Smooth muscle cell (in vitro differentiated cells): ENCODE results near the gene BAIAP3. TPM values are rescaled to one million over a fixed set of nuclear protein-coding genes. Genes with fewer than 3 reads are reported as not detected.

Experiments
- DNase-seq: peaks from one replicate; lab custom pipeline; 2025; ENCODE audit not compliant: unreplicated experiment; lab: John Stamatoyannopoulos, UW
- H2AFZ ChIP-seq: fragments of 200-600 bp; sonication (generic); 2 replicates; pipeline ENCODE4 v1.6.0; 2016; ENCODE audit warnings: antibody characterized with exemption, low read depth, mild to moderate bottlenecking
- H3F3A ChIP-seq: fragments of 200-600 bp; sonication (generic); 2 replicates; pipeline ENCODE4 v1.6.0; 2017; ENCODE audit warnings: antibody characterized with exemption, low read depth
- H3K27ac ChIP-seq: fragments of 200-600 bp; sonication (generic); 2 replicates; pipeline ENCODE4 v1.5.1; 2016; ENCODE audit warnings: low read depth, mild to moderate bottlenecking
- H3K27me3 ChIP-seq: fragments of 200-600 bp; sonication (generic); 2 replicates; pipeline ENCODE4 v1.6.1; 2016; ENCODE audit warnings: low read depth, mild to moderate bottlenecking
- H3K36me3 ChIP-seq: fragments of 200-600 bp; sonication (generic); 2 replicates; pipeline ENCODE4 v1.5.1; 2016; ENCODE audit warnings: low read depth
- H3K4me1 ChIP-seq: fragments of 200-600 bp; sonication (generic); 2 replicates; pipeline ENCODE4 v1.5.1; 2016; ENCODE audit warnings: low read depth
- H3K4me2 ChIP-seq: fragments of 200-600 bp; sonication (generic); 2 replicates; pipeline ENCODE4 v1.6.0; 2016; ENCODE audit warnings: mild to moderate bottlenecking
- H3K4me3 ChIP-seq: fragments of 200-600 bp; sonication (generic); 2 replicates; pipeline ENCODE4 v1.5.1; 2016; ENCODE audit warnings: mild to moderate bottlenecking
- H3K79me2 ChIP-seq: fragments of 200-600 bp; sonication (generic); 2 replicates; pipeline ENCODE4 v1.6.0; 2016; ENCODE audit warnings: low read depth, mild to moderate bottlenecking
- H3K9ac ChIP-seq: fragments of 200-600 bp; sonication (generic); 2 replicates; pipeline ENCODE4 v1.6.0; 2016; ENCODE audit warnings: low read depth
- H3K9me3 ChIP-seq: fragments of 200-600 bp; sonication (generic); replicated peaks from 2 replicates; pipeline ENCODE4 v1.5.1; 2016; ENCODE audit warnings: low read depth
- H4K20me1 ChIP-seq: fragments of 200-600 bp; sonication (generic); 2 replicates; pipeline ENCODE4 v1.6.0; 2016; ENCODE audit warnings: low read depth
- WGBS: methylation state at CpG from one replicate; pipeline ENCODE4 v1.1.7; 2016; ENCODE audit warnings: low lambda C conversion rate; 5-methylcytosine and 5-hydroxymethylcytosine counted together
- polyA plus RNA-seq: library from polyadenylated mRNA; unstranded; fragments of >200 nt; fragmentation: Nextera tagmentation; extraction: Ambion mirVana; gene quantifications from 2 replicates; pipeline ENCODE4 v1.2.1, GENCODE V29; 2016
- total RNA-seq: library from RNA; depleted of rRNA; stranded (reverse); fragments of >200 nt; gene quantifications from 2 replicates; pipeline ENCODE4 v1.2.3, GENCODE V29; 2014
- TF ChIP-seq, protein P1 (sequence below): fragments of 200-600 bp; sonication (generic); IDR thresholded peaks from 2 replicates; pipeline ENCODE4 v1.5.1; 2017; ENCODE audit warnings: borderline replicate concordance, mild to moderate bottlenecking, antibody characterized with exemption; ENCODE audit not compliant: insufficient read depth, poor library complexity, severe bottlenecking

BAIAP3 gene
- total and polyA plus RNA-seq, 2 experiments from 2014 or later, result 0.31 to 0.51 TPM

DNA sequence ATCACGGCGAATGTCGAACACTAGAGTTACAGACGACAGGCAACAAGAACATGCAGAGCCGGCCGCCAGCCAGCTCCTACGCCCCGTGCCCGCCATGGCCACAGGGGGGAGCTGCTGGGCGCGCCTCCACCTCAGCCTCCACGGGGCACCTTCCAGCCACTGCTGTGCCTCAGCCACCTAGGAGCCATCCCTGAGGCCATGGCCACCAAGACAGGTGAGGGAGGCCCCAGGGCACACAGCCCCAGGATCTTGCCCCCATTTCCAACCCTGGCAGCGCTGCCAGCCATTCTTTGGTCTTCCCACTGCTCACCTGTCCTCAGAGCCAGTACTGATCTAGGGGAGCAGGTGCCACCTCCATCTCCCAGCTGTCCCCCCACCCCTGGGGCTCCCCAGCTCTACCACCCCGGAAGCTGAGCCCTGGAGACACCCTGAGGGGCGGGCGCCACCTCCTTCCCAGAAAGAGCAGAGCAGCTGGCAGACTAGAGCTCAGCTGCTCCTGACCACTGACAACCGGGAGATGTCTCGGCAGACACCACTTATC is 30.1 kb downstream of the BAIAP3 start:
- 69% methylated on average over 18 of the region's 18 CpGs for WGBS
- Histone ChIP-seq H3K4me1 (no peaks in the 10 kb centered on the region), H3K27me3 (no peaks in the 10 kb centered on the region), H3F3A (no peaks in the 10 kb centered on the region), H3K4me2 (no peak overlapping the region), H3K9me3 (no peaks in the 10 kb centered on the region), H3K9ac (no peak overlapping the region), H3K27ac (no peak overlapping the region), H3K4me3 (no peak overlapping the region), H3K79me2 (peaks cover 14% of the 10 kb centered on the region), H4K20me1 (peaks cover 37% of the 10 kb centered on the region), H3K36me3 (no peaks in the 10 kb centered on the region), H2AFZ (no peak overlapping the region)
- no peak for DNase-seq
- TF ChIP-seq, protein P1, sequence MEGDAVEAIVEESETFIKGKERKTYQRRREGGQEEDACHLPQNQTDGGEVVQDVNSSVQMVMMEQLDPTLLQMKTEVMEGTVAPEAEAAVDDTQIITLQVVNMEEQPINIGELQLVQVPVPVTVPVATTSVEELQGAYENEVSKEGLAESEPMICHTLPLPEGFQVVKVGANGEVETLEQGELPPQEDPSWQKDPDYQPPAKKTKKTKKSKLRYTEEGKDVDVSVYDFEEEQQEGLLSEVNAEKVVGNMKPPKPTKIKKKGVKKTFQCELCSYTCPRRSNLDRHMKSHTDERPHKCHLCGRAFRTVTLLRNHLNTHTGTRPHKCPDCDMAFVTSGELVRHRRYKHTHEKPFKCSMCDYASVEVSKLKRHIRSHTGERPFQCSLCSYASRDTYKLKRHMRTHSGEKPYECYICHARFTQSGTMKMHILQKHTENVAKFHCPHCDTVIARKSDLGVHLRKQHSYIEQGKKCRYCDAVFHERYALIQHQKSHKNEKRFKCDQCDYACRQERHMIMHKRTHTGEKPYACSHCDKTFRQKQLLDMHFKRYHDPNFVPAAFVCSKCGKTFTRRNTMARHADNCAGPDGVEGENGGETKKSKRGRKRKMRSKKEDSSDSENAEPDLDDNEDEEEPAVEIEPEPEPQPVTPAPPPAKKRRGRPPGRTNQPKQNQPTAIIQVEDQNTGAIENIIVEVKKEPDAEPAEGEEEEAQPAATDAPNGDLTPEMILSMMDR, result peak; percentile 66

DNA sequence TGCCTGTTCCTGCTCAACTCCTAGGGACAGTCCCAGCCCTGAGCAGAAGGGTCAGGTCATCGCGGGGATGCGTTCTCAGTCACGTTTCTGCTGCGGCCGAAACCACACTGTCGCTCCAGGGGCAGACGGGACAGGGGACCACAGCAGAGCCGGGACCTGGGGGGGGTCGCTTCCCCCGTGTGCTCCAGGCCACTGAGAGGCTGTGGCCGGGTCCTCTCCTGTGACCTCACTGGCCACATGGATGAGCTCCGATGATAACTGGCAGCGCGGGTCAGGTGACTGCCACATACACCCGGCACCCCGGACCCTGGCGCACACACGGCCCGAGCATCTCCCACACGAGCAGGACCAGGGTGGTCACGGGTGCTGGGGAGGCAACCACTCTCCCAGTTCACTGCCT is 31.1 kb downstream of the BAIAP3 start:
- Histone ChIP-seq H3K36me3 (no peaks in the 10 kb centered on the region), H3K27me3 (no peaks in the 10 kb centered on the region), H3K27ac (no peak overlapping the region), H3K9ac (no peak overlapping the region), H3F3A (no peaks in the 10 kb centered on the region), H3K9me3 (no peaks in the 10 kb centered on the region), H3K79me2 (peaks cover 10% of the 10 kb centered on the region), H3K4me2 (no peak overlapping the region), H2AFZ (no peak overlapping the region), H3K4me3 (no peak overlapping the region), H3K4me1 (no peaks in the 10 kb centered on the region), H4K20me1 (peaks cover 28% of the 10 kb centered on the region)
- no peak for DNase-seq
- TF ChIP-seq, protein P1, result no peak
- 94% methylated on average over 22 of the region's 22 CpGs for WGBS

DNA sequence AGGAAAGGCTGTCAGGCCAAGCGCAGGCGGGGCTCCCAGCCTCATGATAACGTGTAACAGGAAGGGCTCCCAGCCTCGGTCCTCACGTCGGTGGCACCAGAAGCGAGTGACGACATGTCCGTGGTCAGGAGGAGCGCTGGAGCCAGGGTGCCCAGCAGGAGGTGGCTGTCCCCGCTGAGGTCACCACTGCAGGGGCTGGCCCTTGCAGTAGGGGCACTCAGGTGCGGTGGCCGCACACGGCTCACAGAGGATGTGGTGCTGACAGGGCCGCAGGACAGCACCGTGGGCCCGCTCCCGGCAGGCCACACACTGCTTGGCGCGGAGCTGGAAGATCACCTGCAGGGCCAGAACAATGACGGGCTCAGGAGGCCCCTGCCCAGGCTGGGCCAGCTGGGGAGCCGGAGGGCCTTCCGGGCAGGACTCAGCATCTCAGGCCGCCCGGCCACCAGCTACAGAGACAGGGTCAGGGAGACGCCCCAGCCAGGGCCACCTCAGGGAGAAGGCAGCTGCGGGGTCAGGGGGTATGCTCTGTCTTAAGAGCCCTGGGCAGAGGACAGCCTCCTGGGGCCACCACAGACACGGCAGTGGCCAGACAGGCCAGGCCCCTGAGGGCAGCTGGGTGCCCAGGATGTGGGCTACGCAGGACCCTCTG is 32.7 kb downstream of the BAIAP3 start:
- WGBS, result 95% methylated on average over 29 of the region's 29 CpGs
- no peak for DNase-seq
- Histone ChIP-seq H3K4me3 (no peak overlapping the region), H4K20me1 (peaks cover 15% of the 10 kb centered on the region), H3K4me1 (no peaks in the 10 kb centered on the region), H3K36me3 (no peaks in the 10 kb centered on the region), H3K27me3 (no peaks in the 10 kb centered on the region), H3K27ac (no peak overlapping the region), H3K9me3 (no peaks in the 10 kb centered on the region), H3K79me2 (no peaks in the 10 kb centered on the region), H3K9ac (no peak overlapping the region), H2AFZ (no peak overlapping the region), H3F3A (no peaks in the 10 kb centered on the region), H3K4me2 (no peak overlapping the region)
- TF ChIP-seq, protein P1, result no peak
